H1 (cell line): ENCODE results near the gene MBTPS1. TPM values are rescaled to one million over a fixed set of nuclear protein-coding genes. Genes with fewer than 3 reads are reported as not detected.

Experiments
- CTCF ChIA-PET: fragments of 300-600 bp; sonication (Branson Sonifier 250); formaldehyde crosslinking; loops from one replicate; lab custom pipeline; 2021; ENCODE audit not compliant: partially characterized antibody; lab: Charles Lee
- POLR2A ChIA-PET: fragments of 300-600 bp; sonication (Branson Sonifier 250); formaldehyde crosslinking; loops from one replicate; lab custom pipeline; 2021; ENCODE audit warnings: inconsistent platforms; ENCODE audit not compliant: partially characterized antibody; lab: Charles Lee
- DNase-seq, 2 experiments: peaks; one replicate each; pipeline versions ENCODE4 v3.0.0 to v3.0.0-alpha.2; 2010 to 2022; ENCODE audit warnings: low spot score in 2 of 2, low read depth in 1 of 2, mixed read lengths in 1 of 2
- FAIRE-seq: peaks from 2 replicates; lab custom pipeline; 2011; peaks lifted over from hg19 to GRCh38; lab: Jason Lieb, UNC
- H2AFZ ChIP-seq: 2 replicates; pipeline ENCODE4 v1.8.1; 2012; ENCODE audit warnings: low read length, inconsistent platforms
- H2AK5ac ChIP-seq: 2 replicates; pipeline ENCODE4 v1.6.1; 2013; ENCODE audit warnings: low read depth, low read length
- H2BK120ac ChIP-seq: replicated peaks from 2 replicates; pipeline ENCODE3; 2013; ENCODE audit warnings: low read depth, low read length, inconsistent platforms
- H2BK12ac ChIP-seq: 2 replicates; pipeline ENCODE4 v1.6.1; 2013; ENCODE audit warnings: low read depth, low read length
- H2BK15ac ChIP-seq: 2 replicates; pipeline ENCODE4 v1.6.1; 2013; ENCODE audit warnings: low read length
- H2BK20ac ChIP-seq: 2 replicates; pipeline ENCODE4 v1.6.1; 2013; ENCODE audit warnings: low read length
- H2BK5ac ChIP-seq: 2 replicates; pipeline ENCODE4 v1.6.1; 2013; ENCODE audit warnings: low read depth, low read length
- H3K14ac ChIP-seq: 2 replicates; pipeline ENCODE4 v1.6.1; 2013; ENCODE audit warnings: inconsistent platforms; ENCODE audit not compliant: insufficient read length
- H3K18ac ChIP-seq: 2 replicates; pipeline ENCODE4 v1.6.1; 2013; ENCODE audit warnings: low read length; ENCODE audit errors: extremely low read depth
- H3K23ac ChIP-seq: 2 replicates; pipeline ENCODE4 v1.6.1; 2013; ENCODE audit warnings: inconsistent platforms; ENCODE audit not compliant: insufficient read length
- H3K23me2 ChIP-seq: 2 replicates; pipeline ENCODE4 v1.6.1; 2013; ENCODE audit warnings: low read depth, low read length
- H3K27ac ChIP-seq: 2 replicates; pipeline ENCODE4 v1.6.1; 2011; ENCODE audit warnings: low read depth, low read length, inconsistent platforms
- H3K27me3 ChIP-seq, 4 experiments: replicated peaks in 1 of 4; 1 replicate in 1 of 4; 2 replicates in 3 of 4; pipeline versions ENCODE4 v1.6.1 to v1.8.1; 2011 to 2013; ENCODE audit warnings: low read length in 3 of 4, mild to moderate bottlenecking in 3 of 4, inconsistent platforms in 2 of 4, mixed read lengths in 2 of 4, moderate library complexity in 1 of 4; ENCODE audit not compliant: control insufficient read depth in 3 of 4, insufficient read depth in 3 of 4; ENCODE audit errors: extremely low read depth in 1 of 4
- H3K36me3 ChIP-seq, 4 experiments: 2 replicates each; pipeline versions ENCODE4 v1.6.1 to v1.8.1; 2011 to 2013; ENCODE audit warnings: mild to moderate bottlenecking in 4 of 4, low read length in 3 of 4, moderate library complexity in 2 of 4, control low read depth in 1 of 4, inconsistent platforms in 1 of 4; ENCODE audit not compliant: insufficient read depth in 4 of 4, control insufficient read depth in 2 of 4
- H3K4ac ChIP-seq: replicated peaks from 2 replicates; pipeline ENCODE3; 2013; ENCODE audit warnings: low read length, low read depth, mixed read lengths, inconsistent platforms; ENCODE audit not compliant: insufficient read length
- H3K4me1 ChIP-seq, 4 experiments: replicated peaks in 1 of 4; 1 replicate in 1 of 4; 2 replicates in 3 of 4; pipeline versions ENCODE4 v1.6.1 to v1.8.1; 2011 to 2013; ENCODE audit warnings: low read length in 3 of 4, inconsistent platforms in 2 of 4, mixed read lengths in 1 of 4; ENCODE audit not compliant: insufficient read depth in 4 of 4, control insufficient read depth in 3 of 4
- H3K4me2 ChIP-seq, 2 experiments: 2 replicates each; pipeline versions ENCODE4 v1.6.1 to v1.8.1; 2011 to 2013; ENCODE audit warnings: low read depth in 2 of 2, low read length in 2 of 2, control low read depth in 1 of 2, inconsistent platforms in 1 of 2, mild to moderate bottlenecking in 1 of 2; ENCODE audit not compliant: insufficient read depth in 1 of 2
- H3K4me3 ChIP-seq, 4 experiments: fragments of 200-600, 300-600 bp in 1 of 4; sonication (generic), shearing (Covaris generic), sonication (Bioruptor Twin) in 1 of 4; 2 replicates each; pipeline versions ENCODE4 v1.5.1 to v1.8.1; 2011 to 2016; ENCODE audit warnings: low read length in 4 of 4, low read depth in 3 of 4, control low read depth in 2 of 4, inconsistent platforms in 2 of 4, mild to moderate bottlenecking in 2 of 4, mixed read lengths in 1 of 4, moderate library complexity in 1 of 4; ENCODE audit not compliant: insufficient read depth in 2 of 4; ENCODE audit errors: extremely low read depth in 1 of 4
- H3K56ac ChIP-seq: replicated peaks from 2 replicates; pipeline ENCODE3; 2013; ENCODE audit warnings: low read depth, mild to moderate bottlenecking, mixed read lengths, low read length, inconsistent platforms; ENCODE audit not compliant: insufficient read length
- H3K79me1 ChIP-seq: 2 replicates; pipeline ENCODE4 v1.6.1; 2013; ENCODE audit warnings: low read depth, low read length, control low read depth
- H3K79me2 ChIP-seq, 2 experiments: 2 replicates each; pipeline versions ENCODE4 v1.6.1 to v1.8.1; 2012 to 2013; ENCODE audit warnings: low read length in 2 of 2, mild to moderate bottlenecking in 2 of 2, inconsistent platforms in 1 of 2; ENCODE audit not compliant: insufficient read depth in 2 of 2, control insufficient read depth in 1 of 2
- H3K9ac ChIP-seq, 4 experiments: replicated peaks in 1 of 4; 1 replicate in 1 of 4; 2 replicates in 3 of 4; pipeline versions ENCODE4 v1.6.1 to v1.8.1; 2011 to 2013; ENCODE audit warnings: low read depth in 3 of 4, low read length in 3 of 4, control low read depth in 2 of 4, mild to moderate bottlenecking in 2 of 4, moderate library complexity in 2 of 4, inconsistent platforms in 1 of 4; ENCODE audit errors: extremely low read depth in 1 of 4
- H3K9me3 ChIP-seq, 2 experiments: 2 replicates each; pipeline versions ENCODE4 v1.6.1 to v1.8.1; 2012 to 2013; ENCODE audit warnings: mild to moderate bottlenecking in 2 of 2, moderate library complexity in 2 of 2, control low read depth in 1 of 2, inconsistent platforms in 1 of 2, low read depth in 1 of 2, low read length in 1 of 2, mixed read lengths in 1 of 2; ENCODE audit not compliant: insufficient read depth in 2 of 2
- H4K20me1 ChIP-seq, 2 experiments: replicated peaks in 1 of 2; 2 replicates each; pipeline versions ENCODE3 to v1.8.1; 2011 to 2013; ENCODE audit warnings: inconsistent platforms in 2 of 2, low read length in 2 of 2, mild to moderate bottlenecking in 1 of 2; ENCODE audit not compliant: insufficient read depth in 2 of 2, control insufficient read depth in 1 of 2
- H4K5ac ChIP-seq: 2 replicates; pipeline ENCODE4 v1.6.1; 2013; ENCODE audit warnings: low read length, low read depth, mixed read lengths, inconsistent platforms; ENCODE audit not compliant: insufficient read length
- H4K8ac ChIP-seq: 2 replicates; pipeline ENCODE4 v1.8.0; 2013; ENCODE audit warnings: mild to moderate bottlenecking, moderate library complexity, low read length, inconsistent platforms; ENCODE audit not compliant: insufficient read depth; ENCODE audit errors: extremely low read depth
- H4K91ac ChIP-seq: replicated peaks from 2 replicates; pipeline ENCODE3; 2013; ENCODE audit warnings: low read length, mixed read lengths, inconsistent platforms; ENCODE audit not compliant: insufficient read length
- BACH1 ChIP-seq: IDR thresholded peaks from 2 replicates; pipeline ENCODE4 v1.6.1; 2012; ENCODE audit warnings: low read length, improper control_type of control experiment
- CHD1 ChIP-seq: IDR thresholded peaks from 2 replicates; pipeline ENCODE4 v1.6.1; 2012; ENCODE audit warnings: low read depth, low read length, improper control_type of control experiment
- MAX ChIP-seq: IDR thresholded peaks from 2 replicates; pipeline ENCODE4 v1.6.1; 2012; ENCODE audit warnings: inconsistent platforms
- POLR2A ChIP-seq, 2 experiments: IDR thresholded peaks; 1 replicate in 1 of 2; 2 replicates in 1 of 2; pipeline ENCODE4 v1.6.1; 2011; ENCODE audit warnings: low read depth in 2 of 2, low read length in 2 of 2, mild to moderate bottlenecking in 2 of 2; ENCODE audit errors: control extremely low read depth in 1 of 2
- RFX5 ChIP-seq: IDR thresholded peaks from 2 replicates; pipeline ENCODE4 v1.6.1; 2011; ENCODE audit warnings: low read depth, low read length, improper control_type of control experiment, borderline replicate concordance
- SIRT6 ChIP-seq: IDR thresholded peaks from one replicate; pipeline ENCODE4 v1.7.1; 2012; ENCODE audit warnings: low read length, inconsistent platforms
- SP2 ChIP-seq: IDR thresholded peaks from 2 replicates; pipeline ENCODE4 v1.6.1; 2012; ENCODE audit warnings: mild to moderate bottlenecking, low read length, inconsistent platforms
- SP4 ChIP-seq: IDR thresholded peaks from 2 replicates; pipeline ENCODE4 v1.6.1; 2012; ENCODE audit warnings: low read length, inconsistent platforms
- SUZ12 ChIP-seq: fragments of 200-600 bp; sonication (generic); IDR thresholded peaks from 2 replicates; pipeline ENCODE4 v1.6.1; 2012; ENCODE audit warnings: mild to moderate bottlenecking, inconsistent platforms, low read length, moderate library complexity, mixed read lengths
- TAF7 ChIP-seq: optimal IDR thresholded peaks from 2 replicates; pipeline ENCODE3; 2011; ENCODE audit warnings: low read depth, mild to moderate bottlenecking, inconsistent platforms, low read length, moderate library complexity, borderline replicate concordance
- USF2 ChIP-seq: IDR thresholded peaks from 2 replicates; pipeline ENCODE4 v1.6.1; 2011; ENCODE audit warnings: low read length, improper control_type of control experiment
- YY1 ChIP-seq: IDR thresholded peaks from 2 replicates; pipeline ENCODE4 v1.6.1; 2011; ENCODE audit warnings: low read depth, mild to moderate bottlenecking, low read length
- WGBS, 2 experiments: shearing (Covaris generic) in 1 of 2; methylation state at CpG; one replicate each; pipeline versions ENCODE4 v1.1.6 to v1.1.7; 2013 to 2015; ENCODE audit warnings: low lambda C conversion rate in 2 of 2, mixed read lengths in 2 of 2, inconsistent platforms in 1 of 2, low coverage in 1 of 2, missing lambda C conversion rate in 1 of 2; ENCODE audit not compliant: insufficient replicate concordance in 2 of 2, insufficient coverage in 1 of 2, insufficient read length in 1 of 2; ENCODE audit errors: extremely low coverage in 1 of 2, missing lambda C conversion rate in 1 of 2; 5-methylcytosine and 5-hydroxymethylcytosine counted together
- polyA plus RNA-seq, 7 experiments: library from polyadenylated mRNA; depleted of rRNA in 3 of 7; stranded (reverse) in 5 of 7; unstranded in 2 of 7; fragments of >200 nt in 5 of 7; fragments of 200-250 nt in 2 of 7; gene quantifications; 1 replicate in 5 of 7; 2 replicates in 1 of 7; 4 replicates in 1 of 7; pipeline versions ENCODE4 v1.2.1 to v1.2.3, GENCODE V29; 2011 to 2013; ENCODE audit warnings: missing spikeins in 2 of 7, mixed read lengths in 2 of 7
- total RNA-seq: library from RNA; stranded (reverse); fragmentation: NEBNext Ultra II Directional; extraction: Animal tissue kit (Norgen Biotek cat#: 25700); gene quantifications from 2 replicates; pipeline ENCODE4 v1.2.1, GENCODE V29; 2021

The MBTPS1 gene
- total and polyA plus RNA-seq, 2 of the 8 experiments (the other 6 are each of a cell fraction or from before 2014, with no cell fraction given), result 30.6 to 53.3 TPM

DNA sequence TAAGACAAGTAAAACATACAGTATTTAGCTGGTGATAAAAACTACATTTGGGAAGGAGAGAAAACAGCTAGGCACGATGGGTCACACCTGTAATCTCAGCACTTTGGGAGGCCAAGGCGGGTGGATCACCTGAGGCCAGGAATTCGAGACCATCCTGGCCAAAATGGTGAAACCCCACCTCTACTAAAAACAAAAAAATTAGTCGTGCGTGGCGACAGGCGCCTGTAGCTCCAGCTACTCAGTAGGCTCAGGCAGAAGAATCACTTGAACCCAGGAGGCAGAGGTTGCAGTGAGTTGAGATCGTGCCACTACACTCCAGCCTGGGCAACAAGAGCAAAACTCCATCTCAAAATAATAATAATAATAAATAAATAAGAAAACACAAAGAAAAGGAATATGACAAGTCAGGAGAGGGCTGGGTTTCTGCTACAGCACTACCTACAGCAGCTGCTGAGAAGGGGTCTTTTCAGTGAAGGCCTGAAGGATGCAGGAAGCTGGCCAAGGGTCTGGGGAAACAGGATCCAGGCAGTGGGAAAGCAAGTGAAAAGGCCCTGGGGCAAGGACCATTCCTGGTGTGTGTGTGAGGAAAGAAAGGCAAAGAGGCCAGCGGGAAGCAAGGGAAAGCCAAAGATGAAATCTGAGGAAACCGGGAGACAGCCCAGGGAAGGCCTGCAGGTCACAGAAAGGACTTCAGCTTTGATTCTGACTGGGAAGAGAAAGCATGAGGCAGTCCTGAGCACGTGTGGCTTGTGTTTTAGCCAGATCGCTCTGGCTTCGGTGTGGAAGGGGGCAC, 10.6 kb downstream of the MBTPS1 start:
- Histone ChIP-seq H3K4ac (no peak overlapping the region), H2AK5ac (no peak overlapping the region), H2AFZ (no peak overlapping the region), H2BK120ac (no peak overlapping the region), H4K5ac (no peak overlapping the region), H3K14ac (no peak overlapping the region), H2BK15ac (no peak overlapping the region), H3K23ac (no peak overlapping the region), H4K8ac (no peak overlapping the region), H3K27me3 (peaks cover 0 to 1% (median 0%) of the 10 kb centered on the region in 4 experiments; a peak in 1 of 7 replicates), H3K27ac (no peak overlapping the region; the same call in 1 of the 2 replicates), H3K23me2 (no peaks in the 10 kb centered on the region), H3K79me1 (peaks cover 12% of the 10 kb centered on the region; the same call in 1 of the 2 replicates), H3K4me3 (no peak overlapping the region), H3K9me3 (no peaks in the 10 kb centered on the region), H3K56ac (no peak overlapping the region), H3K79me2 (peaks cover 7 to 95% of the 10 kb centered on the region in 2 experiments), H3K36me3 (peaks cover 0 to 9% (median 2%) of the 10 kb centered on the region in 4 experiments; a peak in 4 of 8 replicates), H3K4me1 (no peaks in the 10 kb centered on the region), H4K20me1 (peaks cover 18 to 25% of the 10 kb centered on the region in 2 experiments), H2BK5ac (no peak overlapping the region; the same call in 1 of the 2 replicates), H2BK20ac (no peak overlapping the region), H2BK12ac (no peak overlapping the region), H3K18ac (no peak overlapping the region), H3K4me2 (no peak overlapping the region), H3K9ac (no peak overlapping the region), H4K91ac (no peak overlapping the region)
- 89% methylated on average over 13 of the region's 13 CpGs; no CpG with 5 or more reads in 1 of the 2 experiments for whole genome bisulfite sequencing, 2 experiments
- DNase-seq (no peak), FAIRE-seq (no peak)
- ChIA-PET POLR2A (interaction anchor here (0.8 to 3.4 kb wide), 2 partner anchors 11 to 82 kb away, joined by 3 to 19 read pairs; partner anchors contain the start of gene MBTPS1), CTCF (interaction anchor here (0.6 to 5.1 kb wide), 7 partner anchors 20 to 151 kb away, joined by 3 to 27 read pairs (median 5); partner anchors contain the start of gene TAF1C)
- TF ChIP-seq RFX5 (no peak), BACH1 (no peak), CHD1 (no peak), SUZ12 (no peak), MAX (no peak), SP2 (no peak), POLR2A (IDR thresholded peaks at IDR 0.05; ENCODE audit: control extremely low read depth in 1 of 2, low read depth in 2 of 2, low read length in 2 of 2) (no peak), SIRT6 (no peak), YY1 (no peak), SP4 (no peak), USF2 (no peak), TAF7 (no peak)
